WTC11 (cell line): ENCODE results near the gene ELF5.

Experiments used
- CTCF ChIP-seq: fragments of 200-600 bp; IDR thresholded peaks from 2 replicates; pipeline ENCODE4 v1.8.0; 2022; ENCODE audit warnings: antibody characterized with exemption
- PRDM15 ChIP-seq: sonication (generic); formaldehyde crosslinking; IDR thresholded peaks from 2 replicates; pipeline ENCODE4 v1.8.0; 2022; ENCODE audit warnings: missing genetic modification reagents
- PREB ChIP-seq: sonication (generic); formaldehyde crosslinking; IDR thresholded peaks from 2 replicates; pipeline ENCODE4 v1.8.1; 2022; ENCODE audit warnings: mild to moderate bottlenecking, missing genetic modification reagents, moderate library complexity, borderline replicate concordance

GRCh38 chr11:34525098-34525497, 11.5 kb upstream of the ELF5 start:
- TF ChIP-seq CTCF, result no peak
- TF ChIP-seq PRDM15 (CRISPR knock-in tag), result no peak
- no peak for TF ChIP-seq PREB
